NCI-H82 treated with DMSO at 0.1 percent for 48 hours (cell line): Measurements from ENCODE around the gene ZBBX.
A peak's percentile ranks its signal among the peaks of the same experiment; 100 is the strongest.

ENCODE experiments used
- DNase-seq: peaks from one replicate; lab custom pipeline; 2025; ENCODE audit not compliant: unreplicated experiment; lab: John Stamatoyannopoulos, UW

Gene ZBBX

DNA sequence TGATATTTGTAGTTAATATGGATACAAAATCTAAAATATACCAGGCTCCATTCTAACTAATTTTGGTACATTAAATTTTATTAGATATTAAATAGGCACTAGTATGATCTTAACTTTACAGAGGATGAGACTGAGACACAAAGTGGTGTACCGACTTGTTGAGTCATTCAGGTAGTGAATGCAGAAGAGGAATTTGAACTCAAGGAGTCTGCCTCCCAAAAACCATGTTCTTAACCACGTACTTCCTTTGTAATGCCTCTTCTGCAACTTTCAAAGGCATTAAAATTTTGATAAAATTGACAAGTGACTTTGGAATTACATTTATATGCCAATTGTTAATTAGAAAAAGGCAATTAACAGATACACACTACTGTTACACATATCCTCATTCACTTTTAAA, 61.8 kb downstream of the ZBBX start:
- DNase-seq: no peak

DNA sequence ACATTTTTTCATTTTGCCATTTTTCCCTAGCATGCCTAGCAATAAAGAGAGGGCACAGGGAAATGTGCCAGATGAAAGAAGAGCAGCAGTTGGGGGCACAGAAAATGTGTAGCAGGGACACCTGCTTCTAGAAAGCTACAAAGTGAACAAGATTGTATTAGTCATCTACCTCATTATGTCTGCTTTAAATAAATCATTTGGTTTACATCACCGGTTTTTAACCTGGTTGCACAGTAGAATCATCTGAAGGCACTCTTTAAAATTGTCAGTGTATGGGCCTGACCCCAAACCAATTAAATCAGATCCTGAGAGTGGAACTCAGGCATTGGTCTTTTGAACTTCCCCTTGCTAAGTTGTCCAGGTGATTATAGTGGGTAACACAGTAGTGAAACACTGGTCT, 73.8 kb downstream of the ZBBX start:
- no peak for DNase-seq

DNA sequence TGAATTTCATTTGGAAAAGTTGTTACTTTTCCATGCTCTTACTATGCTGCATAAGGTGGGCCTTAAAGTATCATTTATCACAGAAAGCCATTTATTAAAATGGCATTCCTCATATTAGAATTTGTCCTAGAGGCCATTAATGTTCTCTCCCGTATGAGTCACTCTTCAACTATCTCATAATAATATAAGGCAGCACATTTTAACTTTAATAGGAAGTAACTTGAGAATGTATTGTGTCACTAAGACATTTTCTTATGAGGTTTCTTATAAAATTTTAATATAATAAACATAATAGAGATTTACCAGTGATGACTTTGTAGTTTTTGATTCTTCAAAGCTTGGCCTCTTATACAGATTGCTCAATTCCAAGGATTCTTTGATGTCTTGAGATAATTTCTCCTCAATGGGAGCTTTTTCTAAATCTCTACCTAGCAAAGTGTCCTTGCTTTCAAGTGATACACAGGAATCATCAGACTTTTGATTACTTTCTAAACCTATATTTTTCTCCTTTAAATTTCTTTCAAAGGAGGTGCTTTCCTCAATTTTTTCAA, 74.7 kb downstream of the ZBBX start:
- DNase-seq: no peak

DNA sequence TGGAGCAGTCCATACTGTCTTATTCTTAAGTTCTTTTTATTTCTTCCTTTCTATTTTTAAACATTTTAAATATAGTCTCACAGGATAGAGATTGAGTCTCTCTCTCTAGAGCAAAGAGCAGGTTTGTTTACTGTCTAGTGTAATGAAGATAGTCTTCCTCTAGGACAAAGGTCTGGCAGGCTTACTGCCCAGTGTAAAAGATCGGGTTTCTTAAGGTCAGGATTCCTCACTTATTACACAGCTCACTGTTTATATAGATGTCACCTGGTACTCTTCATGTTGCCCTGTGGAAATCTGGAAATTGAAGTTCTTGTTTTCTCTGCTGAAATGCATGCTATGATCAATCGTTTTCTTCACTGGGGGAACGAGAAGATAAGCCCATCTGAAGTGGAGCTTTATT, 76.0 kb downstream of the ZBBX start:
- DNase-seq: no peak

DNA sequence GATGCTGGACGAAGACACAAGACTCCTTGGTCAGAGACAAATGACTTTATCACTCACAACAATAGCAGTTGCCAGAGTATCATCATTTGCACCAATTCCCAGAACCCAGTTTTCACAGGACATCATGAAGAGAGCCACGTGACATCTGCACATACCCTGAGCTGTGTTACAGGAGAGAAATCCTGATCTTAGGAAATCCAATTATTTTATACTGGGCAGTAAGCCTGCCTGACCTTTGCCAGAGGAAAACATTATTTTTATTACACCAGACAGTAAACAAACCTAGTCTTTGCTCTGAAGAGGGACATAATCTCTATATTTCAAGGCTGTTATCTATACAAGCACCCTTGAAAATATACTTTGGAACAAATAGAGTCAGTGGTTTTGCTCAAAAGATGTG, 77.4 kb downstream of the ZBBX start:
- DNase-seq: peak; percentile 69

DNA sequence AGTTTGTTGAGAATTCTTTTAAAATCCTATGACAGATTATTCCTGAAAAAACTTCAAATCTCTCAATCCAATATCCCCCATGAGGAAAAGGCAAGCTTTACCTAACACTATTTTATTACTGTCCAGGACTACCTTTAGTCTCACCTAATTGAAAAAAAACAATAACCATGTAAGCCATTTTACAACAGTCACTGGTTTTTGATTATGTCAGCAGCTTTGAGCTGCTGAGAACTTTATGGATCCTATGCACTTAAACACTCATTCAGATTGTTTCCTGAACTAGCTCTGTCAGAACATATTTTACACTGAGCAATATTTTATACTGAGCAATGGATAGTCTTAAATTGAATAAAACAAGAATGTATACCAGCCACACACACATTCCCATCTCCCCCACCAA, 79.9 kb downstream of the ZBBX start:
- no peak for DNase-seq

DNA sequence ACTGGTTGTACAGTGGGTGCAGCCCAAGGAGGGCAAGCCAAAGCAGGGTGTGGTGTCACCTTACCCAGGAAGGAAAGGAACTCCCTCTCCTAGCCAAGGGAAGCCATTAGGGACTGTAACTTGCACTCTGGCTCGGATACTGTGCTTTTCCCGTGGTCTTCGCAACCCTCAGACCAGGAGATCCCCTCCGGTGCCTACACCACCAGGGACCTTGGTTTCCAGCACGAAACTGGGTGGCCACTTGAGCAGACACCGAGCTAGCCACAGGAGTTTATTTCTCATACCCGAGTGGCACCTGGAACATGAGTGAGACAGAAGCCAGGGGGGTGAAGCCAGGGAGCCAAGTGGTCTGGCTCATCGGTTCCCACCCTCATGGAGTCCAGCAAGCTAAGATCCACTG, 90.7 kb downstream of the ZBBX start:
- no peak for DNase-seq

DNA sequence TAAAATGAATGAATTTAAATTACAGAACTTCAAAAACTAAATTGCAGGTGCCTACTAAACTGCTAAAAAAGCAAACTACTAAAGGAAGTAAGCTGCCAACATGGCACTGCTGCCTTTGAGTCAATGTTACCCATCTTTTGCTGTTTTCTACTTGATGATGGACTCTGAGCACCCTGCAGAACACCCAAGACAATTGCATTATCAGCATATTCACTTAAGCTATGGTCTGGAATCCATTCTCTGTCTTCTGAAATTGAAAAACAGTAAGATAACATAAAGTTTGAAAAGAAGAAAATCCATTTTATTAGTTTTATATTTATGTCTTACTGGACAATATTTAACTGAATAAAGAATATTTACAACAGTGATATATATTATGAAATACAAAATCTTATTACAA, 91.4 kb downstream of the ZBBX start:
- DNase-seq: no peak

DNA sequence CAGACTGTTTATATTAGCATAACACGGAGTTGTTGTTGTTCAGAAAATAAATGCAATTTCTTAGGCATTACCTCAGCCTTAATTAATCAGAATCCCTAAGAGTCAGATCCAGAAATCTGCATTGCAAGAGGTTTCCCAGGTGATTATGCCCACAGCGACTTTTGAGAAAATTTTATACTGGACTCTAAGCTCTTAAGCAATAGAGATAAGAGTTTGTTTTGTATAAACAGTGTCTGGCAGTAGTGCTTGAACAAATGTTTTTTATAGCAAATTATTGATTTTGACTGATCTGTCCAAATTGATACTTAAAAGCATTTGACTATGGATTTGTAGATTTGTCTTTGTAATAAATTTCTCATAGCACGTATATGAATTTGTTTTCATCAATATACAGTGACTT, 92.8 kb downstream of the ZBBX start:
- DNase-seq: no peak

DNA sequence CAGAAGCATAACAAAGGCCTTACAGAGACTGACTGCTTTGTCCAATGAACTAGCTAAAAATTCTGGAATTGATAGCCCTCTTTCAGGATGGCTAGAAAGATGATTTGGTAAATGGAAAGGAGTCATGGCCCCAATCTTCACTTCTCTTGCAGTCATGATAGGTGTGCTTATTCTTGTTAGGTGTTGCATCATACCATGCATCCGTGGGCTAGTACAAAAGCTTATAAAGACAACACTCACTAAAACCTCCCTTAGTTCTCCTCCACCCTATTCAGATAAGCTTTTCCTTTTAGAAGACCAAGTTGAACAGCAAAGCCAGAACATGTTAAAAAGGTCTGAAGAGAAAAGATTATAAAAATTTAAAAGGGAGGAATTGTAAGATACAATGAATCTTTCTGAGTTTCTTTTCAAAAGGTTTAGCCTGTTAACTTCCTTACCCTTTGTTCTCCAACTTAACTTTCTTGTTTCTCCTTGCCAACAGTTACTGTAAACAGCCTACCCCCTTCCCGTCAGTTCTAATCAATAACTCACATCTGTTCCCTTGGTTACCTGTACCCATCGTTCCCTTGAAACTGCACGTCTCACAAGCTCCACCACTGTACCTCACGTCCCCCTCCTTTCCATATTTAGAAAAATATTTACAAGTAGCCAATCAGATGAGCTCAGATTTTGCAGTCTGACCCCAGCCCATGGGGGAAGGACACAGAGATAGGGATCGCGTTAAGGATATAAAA, 105.8 kb downstream of the ZBBX start:
- DNase-seq: no peak

DNA sequence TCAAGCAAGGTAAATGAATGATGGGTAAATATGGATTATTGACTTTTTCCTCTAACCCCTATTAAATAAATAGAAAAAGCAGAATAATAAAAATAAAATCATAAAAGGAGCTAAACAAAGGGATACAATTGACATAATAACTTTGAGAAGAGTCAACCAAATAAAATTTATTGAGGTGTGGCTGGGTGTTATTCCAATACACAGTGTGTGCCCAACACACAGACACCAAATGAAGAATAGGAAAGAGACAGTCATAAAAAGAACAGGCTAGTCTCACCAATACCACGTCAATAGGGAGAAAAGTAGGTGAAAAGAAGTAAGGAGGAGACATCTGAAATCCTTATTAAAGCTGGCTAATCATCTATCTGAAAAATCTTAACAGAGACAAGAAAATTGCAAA, 127.1 kb downstream of the ZBBX start:
- no peak for DNase-seq

DNA sequence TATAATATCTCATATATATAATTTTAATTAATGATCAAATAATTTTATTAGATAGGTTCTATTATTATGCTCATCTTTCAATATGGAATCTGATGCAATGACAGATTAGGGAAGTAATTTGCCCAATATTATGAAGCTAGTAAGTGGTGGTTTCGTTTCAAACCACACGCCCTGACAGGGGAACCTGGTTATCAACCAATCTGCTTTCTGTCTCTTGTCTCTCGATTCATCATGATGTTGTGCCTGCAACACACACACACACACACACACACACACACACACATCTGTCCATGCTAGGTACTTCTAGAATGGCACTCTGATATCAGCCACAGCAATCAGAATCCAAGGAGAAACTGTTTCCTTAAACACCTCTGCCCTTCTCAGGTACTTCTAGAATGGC, 128.4 kb downstream of the ZBBX start:
- DNase-seq: no peak

DNA sequence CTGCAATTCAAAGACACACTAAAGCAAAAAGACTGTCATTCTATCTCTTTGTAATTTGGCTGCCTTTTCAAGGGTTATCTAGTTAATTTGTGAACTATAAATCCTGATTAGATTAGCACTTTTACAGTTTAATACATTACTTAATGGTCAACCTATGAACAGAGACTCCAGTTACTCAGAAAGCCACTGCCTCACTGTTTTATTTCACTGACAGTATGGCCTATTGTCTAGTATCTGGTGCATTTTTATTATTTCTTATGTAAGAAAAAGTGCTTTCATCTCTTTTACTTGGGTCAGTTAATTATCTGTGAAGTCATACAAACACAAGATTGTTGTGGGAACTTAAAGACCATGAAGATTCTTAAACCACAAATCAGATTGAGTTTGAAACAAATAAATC, 133.8 kb downstream of the ZBBX start:
- no peak for DNase-seq

DNA sequence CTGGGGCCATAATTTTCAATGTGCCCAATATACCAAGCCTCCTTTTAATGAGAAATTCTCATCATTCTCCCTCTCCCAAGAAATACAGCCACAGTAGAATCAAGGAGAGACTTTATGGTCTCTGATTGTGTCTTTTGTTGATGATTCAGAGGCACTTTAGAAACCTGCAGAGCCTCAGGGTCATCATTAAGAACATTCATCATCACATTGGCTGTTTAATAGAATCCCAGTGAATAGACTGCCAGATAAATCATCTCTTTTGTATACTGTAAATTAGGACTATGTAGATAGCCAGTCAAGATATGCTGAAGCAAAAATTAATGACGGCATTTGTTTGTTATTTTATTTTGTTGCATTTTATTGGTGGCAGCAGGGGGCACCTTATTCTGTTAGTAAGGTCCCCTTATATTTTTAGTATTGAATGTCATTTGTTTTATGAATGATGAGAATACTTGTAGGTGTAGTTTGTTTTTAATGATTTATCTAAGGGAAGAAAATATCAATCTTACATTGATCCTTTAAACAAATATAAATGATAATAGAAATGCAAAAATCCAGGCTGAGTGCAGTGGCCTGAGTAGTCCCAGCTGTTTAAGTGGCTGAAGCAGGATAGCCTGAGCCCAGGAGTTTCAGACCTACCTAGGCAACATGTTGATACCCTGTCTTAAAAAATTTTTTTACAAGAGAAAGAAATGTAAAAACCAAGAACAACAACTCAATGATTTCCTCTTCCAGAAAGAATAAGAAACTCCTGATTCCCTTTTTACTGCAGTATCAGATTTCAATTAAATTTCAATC, 138.8 kb downstream of the ZBBX start:
- no peak for DNase-seq

DNA sequence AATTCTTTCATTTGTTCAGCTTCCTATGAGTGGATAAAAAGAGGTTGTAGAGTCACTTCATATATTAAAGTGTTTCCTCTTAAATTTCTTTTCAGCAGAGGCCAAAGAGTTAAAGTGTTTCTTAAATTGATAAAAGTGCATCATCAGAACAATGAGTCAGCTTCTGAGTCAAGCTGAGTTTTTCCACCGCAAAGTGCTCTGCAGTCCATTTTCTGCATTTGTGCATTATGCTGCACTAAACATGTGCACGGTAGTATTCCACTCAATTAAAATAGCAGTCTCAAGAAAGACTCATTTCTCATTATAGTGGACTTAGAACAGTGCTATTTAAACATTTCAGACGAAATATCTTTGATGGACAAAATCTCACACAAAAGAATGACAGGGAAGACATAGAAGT, 152.0 kb downstream of the ZBBX start:
- no peak for DNase-seq

DNA sequence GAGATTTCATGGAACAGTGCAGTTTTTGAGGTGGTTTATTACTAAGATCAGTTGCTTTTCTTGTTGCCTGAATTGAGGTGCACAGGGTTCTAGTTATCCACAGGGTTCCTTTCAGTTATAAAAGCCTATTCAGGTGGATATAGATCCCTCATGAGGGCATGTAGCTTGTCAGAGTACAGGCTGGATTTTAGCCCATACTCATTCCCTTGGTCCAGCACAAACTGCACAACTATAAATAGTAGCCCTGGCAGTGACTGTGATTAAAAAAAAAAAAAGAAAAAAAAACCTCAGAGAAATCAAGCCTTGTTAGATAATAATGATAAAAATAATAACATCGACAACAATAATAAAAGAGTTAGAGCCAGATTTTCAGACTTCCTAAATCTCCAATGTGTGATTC, 154.3 kb downstream of the ZBBX start:
- no peak for DNase-seq

DNA sequence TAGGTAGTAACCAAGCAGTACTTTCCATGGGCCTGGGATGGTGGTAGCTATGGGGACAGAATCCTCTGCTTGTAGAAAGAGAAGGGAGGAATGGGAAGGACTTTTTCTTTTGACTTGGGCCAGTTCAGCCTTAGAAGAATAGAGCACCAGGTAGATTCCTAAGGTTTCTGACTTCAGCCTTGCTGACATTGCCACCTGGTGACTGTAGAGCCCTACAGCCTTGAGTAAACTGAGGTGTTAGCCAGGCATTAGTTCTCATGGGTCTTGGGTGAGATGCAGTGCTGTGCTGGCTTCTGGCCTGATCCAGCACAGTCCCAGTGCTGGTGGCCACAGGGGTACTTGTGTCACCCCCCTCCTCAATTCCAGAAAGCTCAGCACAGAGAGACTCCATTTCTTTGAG, 171.1 kb downstream of the ZBBX start:
- no peak for DNase-seq

DNA sequence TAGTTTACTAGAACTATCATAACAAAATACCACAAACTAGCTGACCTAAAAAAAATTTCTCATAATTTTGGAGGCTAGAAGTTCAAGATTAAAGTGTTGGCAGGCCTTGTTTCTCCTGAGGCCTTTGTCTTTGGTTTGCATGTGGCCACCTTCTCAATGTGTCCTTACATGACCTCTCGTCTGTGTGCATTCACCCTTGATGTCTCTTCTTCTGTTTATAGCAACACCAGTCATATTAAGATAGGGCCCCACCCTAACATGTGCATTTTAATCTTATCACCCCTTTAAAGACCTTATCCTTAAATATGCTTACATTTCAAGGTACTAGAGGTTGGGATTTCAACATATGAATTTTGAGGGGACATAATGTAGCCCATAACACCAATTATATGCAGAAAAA, 177.0 kb downstream of the ZBBX start:
- DNase-seq: peak; percentile 35

DNA sequence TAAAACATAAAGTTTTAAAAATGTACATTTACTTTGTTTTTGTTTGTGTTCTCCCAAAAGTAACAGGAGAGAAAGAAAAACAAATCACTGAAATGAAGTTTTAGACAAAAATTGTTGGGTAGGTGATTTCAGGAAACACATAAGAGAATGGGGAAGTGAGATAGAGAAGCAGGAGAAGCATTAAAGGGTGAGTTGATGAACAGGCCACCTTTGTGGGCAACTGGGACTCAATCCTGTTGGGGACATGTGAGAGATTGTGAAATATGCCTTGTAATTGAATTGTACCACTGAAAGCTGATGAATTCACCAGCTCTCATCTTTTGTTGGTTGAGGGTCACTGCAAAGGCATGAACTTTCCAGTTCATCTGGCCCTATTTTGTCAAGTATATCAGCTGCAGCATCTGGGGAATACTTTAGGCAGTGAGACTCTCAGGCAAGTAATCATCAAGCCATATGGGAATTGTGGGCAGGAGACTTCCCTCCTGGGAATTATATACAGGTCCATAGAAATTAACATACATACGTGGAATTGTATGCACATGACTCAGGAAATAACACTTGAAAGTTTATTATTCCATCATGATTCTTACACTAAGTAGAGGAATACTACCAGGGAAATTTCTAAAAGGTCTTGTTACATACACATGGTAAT, 181.0 kb downstream of the ZBBX start:
- DNase-seq: no peak
